ENCODE results near the gene SMURF1. TPM values are rescaled to one million over a fixed set of nuclear protein-coding genes. Genes with fewer than 3 reads are reported as not detected.

SMURF1 gene
- total RNA-seq, 1 donor from 2014 or later = 31.9 TPM

- no peak overlapping the region for H3K27ac Mint-ChIP-seq
- no peak for TF ChIP-seq CTCF (IDR thresholded peaks at IDR 0.05; ENCODE audit: unreplicated experiment)
- H3K4me1 Mint-ChIP-seq (ENCODE audit: low read depth) = no peaks in the 10 kb centered on the region
- H3K4me3 Mint-ChIP-seq (ENCODE audit: low read depth) = no peak overlapping the region
- no peaks in the 10 kb centered on the region for H3K36me3 Mint-ChIP-seq (ENCODE audit: insufficient read depth)
- no peaks in the 10 kb centered on the region for H3K9me3 Mint-ChIP-seq (ENCODE audit: low read depth)
- H3K27me3 Mint-ChIP-seq = peaks cover 3% of the 10 kb centered on the region
- DNase-seq (ENCODE audit: low spot score, unreplicated experiment) = no peak
Measured at GRCh38 chr7:99155211-99155610, 11.3 kb upstream of the SMURF1 start.

GRCh38 chr7:99146979-99147378 is 3.1 kb upstream of the SMURF1 start:
- Mint-ChIP-seq H3K27me3 (no peaks in the 10 kb centered on the region), H3K9me3 (ENCODE audit: low read depth) (no peaks in the 10 kb centered on the region), H3K27ac (peak overlapping the region; percentile 56), H3K36me3 (ENCODE audit: insufficient read depth) (no peaks in the 10 kb centered on the region), H3K4me1 (ENCODE audit: low read depth) (peaks cover 7% of the 10 kb centered on the region), H3K4me3 (ENCODE audit: low read depth) (no peak overlapping the region)
- DNase-seq (ENCODE audit: low spot score, unreplicated experiment) = no peak
- no peak for TF ChIP-seq CTCF (IDR thresholded peaks at IDR 0.05; ENCODE audit: unreplicated experiment)

- no peak for TF ChIP-seq CTCF (IDR thresholded peaks at IDR 0.05; ENCODE audit: unreplicated experiment)
- no peak overlapping the region for H3K27ac Mint-ChIP-seq
- peak overlapping the region; percentile 68 for H3K4me3 Mint-ChIP-seq (ENCODE audit: low read depth)
- no peak for DNase-seq (ENCODE audit: low spot score, unreplicated experiment)
- H3K27me3 Mint-ChIP-seq = no peaks in the 10 kb centered on the region
- H3K9me3 Mint-ChIP-seq (ENCODE audit: low read depth) = no peaks in the 10 kb centered on the region
- H3K36me3 Mint-ChIP-seq (ENCODE audit: insufficient read depth) = peaks cover 4% of the 10 kb centered on the region
- H3K4me1 Mint-ChIP-seq (ENCODE audit: low read depth) = peaks cover 32% of the 10 kb centered on the region
Measured at GRCh38 chr7:99143521-99143852, 421 bp downstream of the SMURF1 start.

GRCh38 chr7:99142727-99143520 is 984 bp downstream of the SMURF1 start:
- Mint-ChIP-seq H3K4me1 (ENCODE audit: low read depth) (peaks cover 37% of the 10 kb centered on the region), H3K4me3 (ENCODE audit: low read depth) (peak overlapping the region; percentile 68), H3K27ac (peak overlapping the region; percentile 80), H3K27me3 (no peaks in the 10 kb centered on the region), H3K9me3 (ENCODE audit: low read depth) (no peaks in the 10 kb centered on the region), H3K36me3 (ENCODE audit: insufficient read depth) (peaks cover 4% of the 10 kb centered on the region)
- peak; percentile 90 for DNase-seq (ENCODE audit: low spot score, unreplicated experiment)
- no peak for TF ChIP-seq CTCF (IDR thresholded peaks at IDR 0.05; ENCODE audit: unreplicated experiment)

DNA sequence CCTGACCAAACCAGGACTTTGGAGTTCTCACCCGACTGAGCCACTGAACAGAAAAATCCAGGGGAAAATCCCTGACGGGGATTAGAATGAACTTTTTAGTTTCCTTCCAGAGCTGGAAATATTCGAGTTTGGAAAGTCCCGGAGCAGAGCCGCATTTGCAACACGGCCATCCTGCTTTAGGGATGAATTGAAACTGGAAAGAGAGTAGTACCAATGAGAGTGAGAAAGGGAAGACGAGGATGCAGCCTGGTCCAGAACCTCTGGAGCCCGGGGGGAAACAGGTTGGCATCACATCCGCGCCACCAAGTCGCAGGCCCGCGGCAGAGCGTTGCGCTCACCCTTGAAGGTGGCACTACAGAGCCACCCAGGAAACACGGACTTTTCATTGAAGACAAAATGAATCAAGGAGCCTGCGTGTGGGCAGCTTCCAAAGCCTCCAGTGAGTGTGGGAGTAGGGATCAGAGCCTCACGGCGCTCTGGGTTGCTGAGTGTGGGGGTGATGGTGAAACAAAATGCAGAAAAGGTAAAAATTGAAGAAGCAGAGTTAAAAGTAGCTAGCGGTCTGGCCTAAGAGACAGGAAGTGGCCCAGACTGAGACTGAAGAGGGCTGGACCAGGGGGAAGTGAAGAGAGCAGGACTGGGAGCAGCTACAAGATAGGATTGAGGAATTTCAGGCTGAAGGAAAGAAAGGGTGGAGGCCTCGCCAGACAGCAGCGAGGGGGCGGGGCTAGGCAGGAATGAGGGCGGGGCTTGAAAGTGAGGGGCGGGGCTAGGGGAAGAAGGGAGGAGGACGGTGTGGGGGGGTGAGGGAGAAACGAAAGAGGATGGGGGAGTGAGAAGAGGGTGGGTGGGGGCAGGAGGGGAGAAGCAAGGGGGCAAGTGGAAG is 1.8 kb downstream of the SMURF1 start:
- TF ChIP-seq CTCF (IDR thresholded peaks at IDR 0.05; ENCODE audit: unreplicated experiment) = no peak
- peaks cover 46% of the 10 kb centered on the region for H3K4me1 Mint-ChIP-seq (ENCODE audit: low read depth)
- no peaks in the 10 kb centered on the region for H3K27me3 Mint-ChIP-seq
- peaks cover 4% of the 10 kb centered on the region for H3K36me3 Mint-ChIP-seq (ENCODE audit: insufficient read depth)
- DNase-seq (ENCODE audit: low spot score, unreplicated experiment) = no peak
- H3K9me3 Mint-ChIP-seq (ENCODE audit: low read depth) = no peaks in the 10 kb centered on the region
- peak overlapping the region; percentile 68 for H3K4me3 Mint-ChIP-seq (ENCODE audit: low read depth)
- peak overlapping the region; percentile 94 for H3K27ac Mint-ChIP-seq

Measured in progenitor cell of endocrine pancreas (in vitro differentiated cells).